Measurements from ENCODE around the gene CISD3. TPM values are rescaled to one million over a fixed set of nuclear protein-coding genes. Genes with fewer than 3 reads are reported as not detected.

CISD3 gene, protein sequence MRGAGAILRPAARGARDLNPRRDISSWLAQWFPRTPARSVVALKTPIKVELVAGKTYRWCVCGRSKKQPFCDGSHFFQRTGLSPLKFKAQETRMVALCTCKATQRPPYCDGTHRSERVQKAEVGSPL
- total RNA-seq (10 to 100 TPM; 27.5 to 44.3 (median 30.9) TPM), polyA plus RNA-seq (10 to 100 TPM; 28.1 to 34.9 TPM)

DNA sequence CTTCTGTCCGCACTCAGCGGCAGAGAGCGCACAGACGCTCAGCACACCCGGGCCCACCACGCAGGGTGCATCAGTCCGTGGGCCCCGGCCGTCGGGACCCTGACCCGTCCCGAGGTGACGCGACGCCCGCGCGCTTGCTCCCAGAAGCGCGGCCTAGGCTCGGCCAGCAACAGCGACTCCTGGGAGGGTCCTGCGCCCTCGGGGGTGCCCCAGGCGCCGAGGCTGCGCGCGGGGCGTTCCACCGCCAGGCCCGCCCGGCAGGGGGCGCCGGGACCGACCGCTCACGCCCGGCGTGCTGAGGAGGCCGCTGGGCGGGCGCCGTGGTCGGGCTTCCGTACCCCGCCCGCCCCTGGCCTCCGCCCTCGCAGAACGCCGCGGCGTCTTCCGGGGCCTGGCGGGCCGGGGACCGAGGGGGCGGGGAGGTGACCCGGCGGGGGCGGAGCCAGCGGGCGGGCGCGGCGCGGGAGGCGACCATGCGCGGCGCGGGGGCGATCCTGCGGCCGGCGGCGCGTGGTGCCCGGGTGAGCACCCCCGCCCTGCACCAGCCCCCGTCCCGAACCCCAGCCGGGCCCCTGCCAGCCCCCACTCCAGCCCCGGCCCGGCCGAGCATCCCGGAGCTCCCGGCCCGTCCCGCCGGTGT is at the start of gene CISD3:
Gene CISD3 (plus strand): TSS at position 456 of the 640 bp plus-strand sequence. CDS start 18 bp downstream, at position 474.
- FAIRE-seq (no peak), ATAC-seq (peak; percentile 63 to 77 (median 71)), DNase-seq (peak; percentile 85 to 95 (median 90))
- Histone ChIP-seq H3K9me3 (no peaks in the 10 kb centered on the region), H3K27me3 (no peaks in the 10 kb centered on the region), H3K36me3 (no peaks in the 10 kb centered on the region), H3K4me1 (peaks cover 22 to 37% (median 33%) of the 10 kb centered on the region in 3 donors), H3K27ac (peak within 1 kb of the TSS; percentile 83 to 91 (median 85)), H3K4me3 (peak within 1 kb of the TSS; percentile 51 to 73 (median 64))
- 1% methylated on average over 40 to 92 of the region's 92 CpGs for WGBS, 2 donors
- TF ChIP-seq, protein P1, sequence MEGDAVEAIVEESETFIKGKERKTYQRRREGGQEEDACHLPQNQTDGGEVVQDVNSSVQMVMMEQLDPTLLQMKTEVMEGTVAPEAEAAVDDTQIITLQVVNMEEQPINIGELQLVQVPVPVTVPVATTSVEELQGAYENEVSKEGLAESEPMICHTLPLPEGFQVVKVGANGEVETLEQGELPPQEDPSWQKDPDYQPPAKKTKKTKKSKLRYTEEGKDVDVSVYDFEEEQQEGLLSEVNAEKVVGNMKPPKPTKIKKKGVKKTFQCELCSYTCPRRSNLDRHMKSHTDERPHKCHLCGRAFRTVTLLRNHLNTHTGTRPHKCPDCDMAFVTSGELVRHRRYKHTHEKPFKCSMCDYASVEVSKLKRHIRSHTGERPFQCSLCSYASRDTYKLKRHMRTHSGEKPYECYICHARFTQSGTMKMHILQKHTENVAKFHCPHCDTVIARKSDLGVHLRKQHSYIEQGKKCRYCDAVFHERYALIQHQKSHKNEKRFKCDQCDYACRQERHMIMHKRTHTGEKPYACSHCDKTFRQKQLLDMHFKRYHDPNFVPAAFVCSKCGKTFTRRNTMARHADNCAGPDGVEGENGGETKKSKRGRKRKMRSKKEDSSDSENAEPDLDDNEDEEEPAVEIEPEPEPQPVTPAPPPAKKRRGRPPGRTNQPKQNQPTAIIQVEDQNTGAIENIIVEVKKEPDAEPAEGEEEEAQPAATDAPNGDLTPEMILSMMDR (IDR thresholded peaks at IDR 0.05) = peak; percentile 47 to 76 (median 60)
- intact Hi-C loops (cut with DNase I) = loop anchor here in 1 of 3 donors (5.0 kb wide), 1 partner anchor 53 kb away; no protein-coding TSS in a partner anchor

DNA sequence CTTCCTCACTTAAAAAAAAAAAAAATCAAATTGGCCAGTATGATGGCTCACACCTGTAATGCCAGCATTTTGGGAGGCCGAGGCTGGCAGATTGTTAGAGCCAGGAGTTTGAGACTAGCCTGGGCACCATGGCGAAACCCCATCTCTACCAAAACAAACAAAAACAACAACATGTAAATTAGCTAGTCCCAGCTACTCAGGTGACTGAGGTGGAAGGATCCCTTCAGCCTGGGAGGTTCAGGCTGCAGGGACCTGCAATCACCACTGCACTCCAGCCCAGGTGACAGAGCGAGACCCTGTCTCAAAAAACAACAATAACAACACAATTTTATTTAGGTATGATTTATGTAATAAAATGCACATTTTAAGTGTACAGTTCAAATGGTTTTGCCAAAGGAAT is 49.0 kb upstream of the CISD3 start:
- Histone ChIP-seq H3K4me1 (peaks cover 0 to 3% (median 0%) of the 10 kb centered on the region in 3 donors), H3K27me3 (no peaks in the 10 kb centered on the region), H3K27ac (no peak overlapping the region), H3K9me3 (no peaks in the 10 kb centered on the region), H3K4me3 (no peak overlapping the region), H3K36me3 (no peaks in the 10 kb centered on the region)
- no peak for ATAC-seq
- FAIRE-seq = no peak
- WGBS, 2 donors = 83% methylated on average over 3 of the region's 3 CpGs
- intact Hi-C loops (cut with DNase I) = no loop called here
- no peak for DNase-seq
- TF ChIP-seq, protein P1 (IDR thresholded peaks at IDR 0.05) = no peak

DNA sequence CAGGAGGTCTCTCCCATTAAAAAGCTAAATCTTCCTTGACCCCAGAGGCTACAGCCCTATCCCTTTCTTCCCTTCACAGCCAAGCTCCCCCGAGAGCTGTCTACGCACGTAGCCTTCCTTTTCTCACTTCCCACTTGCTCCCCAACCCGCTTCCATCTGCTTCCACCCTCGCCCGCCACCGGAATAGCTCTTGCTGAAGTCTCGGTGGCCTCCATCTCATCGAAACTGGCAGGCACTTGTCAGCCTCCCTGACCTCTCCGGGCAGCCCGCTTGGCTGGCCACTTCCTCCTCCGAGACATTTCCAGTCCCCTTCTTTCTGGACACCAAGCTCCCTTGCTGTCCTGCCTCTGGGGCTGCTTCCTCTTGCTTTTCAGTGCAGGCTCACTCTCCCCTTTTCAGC is 44.6 kb upstream of the CISD3 start:
- peak in 1 of 6 donors; percentile 36 for DNase-seq
- 86 to 87% methylated on average over 12 of the region's 12 CpGs for WGBS, 2 donors

DNA sequence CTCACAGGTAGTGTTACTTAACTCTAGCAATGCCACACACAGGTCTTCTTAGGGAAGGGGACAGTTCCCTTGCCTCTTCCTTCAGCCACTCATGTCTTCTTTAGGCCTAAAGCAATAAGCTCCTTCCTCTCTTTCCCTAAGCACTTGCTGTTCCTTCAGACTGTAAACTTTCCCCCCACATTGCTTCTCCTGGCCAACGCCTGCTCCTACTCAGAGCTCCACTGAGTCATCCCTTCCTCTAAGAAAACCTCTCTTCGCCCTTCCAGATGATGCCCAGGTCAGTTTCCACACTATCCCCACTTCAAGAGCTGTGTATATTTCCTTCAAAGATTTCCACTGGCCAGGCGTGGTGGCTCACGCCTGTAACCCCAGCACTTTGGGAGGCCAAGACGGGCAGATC is 42.9 kb upstream of the CISD3 start:
- intact Hi-C loops (cut with DNase I) = no loop called here
- 85 to 88% methylated on average over 5 of the region's 5 CpGs for WGBS, 2 donors
- FAIRE-seq (no peak), DNase-seq (no peak), ATAC-seq (no peak)
- Histone ChIP-seq H3K9me3 (no peaks in the 10 kb centered on the region), H3K27me3 (no peaks in the 10 kb centered on the region), H3K36me3 (no peaks in the 10 kb centered on the region), H3K4me3 (no peak overlapping the region), H3K27ac (no peak overlapping the region), H3K4me1 (no peaks in the 10 kb centered on the region)
- TF ChIP-seq, protein P1 (IDR thresholded peaks at IDR 0.05) = no peak

More for the DNA sequence above, 44.6 kb upstream of the CISD3 start:
- FAIRE-seq (no peak), ATAC-seq (peak in 2 of 4 donors; percentile 27 to 71)
- Histone ChIP-seq H3K36me3 (no peaks in the 10 kb centered on the region), H3K9me3 (no peaks in the 10 kb centered on the region), H3K27me3 (no peaks in the 10 kb centered on the region), H3K4me1 (no peaks in the 10 kb centered on the region), H3K27ac (no peak overlapping the region), H3K4me3 (no peak overlapping the region)
- TF ChIP-seq, protein P1 (IDR thresholded peaks at IDR 0.05) = no peak
- intact Hi-C loops (cut with DNase I) = no loop called here

DNA sequence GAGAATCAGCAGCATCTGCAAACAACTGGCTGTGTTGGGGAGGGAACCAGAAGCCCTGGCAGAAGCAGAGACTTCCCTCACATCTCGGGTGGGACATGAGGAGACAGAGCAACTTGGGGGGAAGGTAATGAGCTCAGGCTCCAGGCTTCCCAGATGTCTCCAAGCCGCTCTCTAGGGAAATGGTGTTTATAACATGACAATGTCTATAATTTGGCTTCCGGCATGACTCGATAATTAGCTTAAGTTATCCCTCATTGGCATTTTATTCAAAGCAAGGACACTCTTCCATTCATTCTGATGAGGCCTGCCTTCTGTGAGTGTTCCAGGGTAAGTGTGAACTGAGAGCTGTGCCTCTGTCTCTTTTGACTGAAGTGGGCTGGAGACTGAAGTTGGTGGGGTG is 39.8 kb upstream of the CISD3 start:
- TF ChIP-seq, protein P1 (IDR thresholded peaks at IDR 0.05) = no peak
- Histone ChIP-seq H3K36me3 (no peaks in the 10 kb centered on the region), H3K4me3 (no peak overlapping the region), H3K4me1 (peaks cover 0 to 5% (median 0%) of the 10 kb centered on the region in 3 donors), H3K9me3 (no peaks in the 10 kb centered on the region), H3K27ac (no peak overlapping the region), H3K27me3 (no peaks in the 10 kb centered on the region)
- ATAC-seq (no peak), DNase-seq (no peak), FAIRE-seq (no peak)
- WGBS, 2 donors = 84 to 92% methylated on average over 4 of the region's 4 CpGs
- intact Hi-C loops (cut with DNase I) = no loop called here

All from pancreas (tissue), 10 donors.